GM18526 (cell line): ENCODE measurements around the gene CDH4.

ENCODE experiments used
- POLR2A ChIP-seq: IDR thresholded peaks from 3 replicates; pipeline ENCODE4 v1.6.1; 2011; ENCODE audit not compliant: insufficient read length; ENCODE audit errors: extremely low read depth

CDH4 gene

GRCh38 chr20:61718361-61719005 lies 466.4 kb downstream of the CDH4 start:
- no peak for TF ChIP-seq POLR2A

- no peak for TF ChIP-seq POLR2A
These were observed 467.8 kb downstream of the CDH4 start for GRCh38 chr20:61719691-61720347.

- TF ChIP-seq POLR2A = no peak
These were observed 468.3 kb downstream of the CDH4 start for GRCh38 chr20:61720348-61720696.

GRCh38 chr20:61722146-61722678 lies 470.2 kb downstream of the CDH4 start:
- TF ChIP-seq POLR2A = no peak

GRCh38 chr20:61723529-61724257 lies 471.6 kb downstream of the CDH4 start:
- TF ChIP-seq POLR2A = no peak

- no peak for TF ChIP-seq POLR2A
These were observed 472.3 kb downstream of the CDH4 start for GRCh38 chr20:61724376-61724775.

- TF ChIP-seq POLR2A = no peak
These were observed 473.1 kb downstream of the CDH4 start for GRCh38 chr20:61725145-61725544.

- no peak for TF ChIP-seq POLR2A
These were observed 473.9 kb downstream of the CDH4 start for GRCh38 chr20:61725966-61726365.

GRCh38 chr20:61726979-61727378 lies 474.9 kb downstream of the CDH4 start:
- no peak for TF ChIP-seq POLR2A

- no peak for TF ChIP-seq POLR2A
These were observed 475.7 kb downstream of the CDH4 start for GRCh38 chr20:61727761-61728160.

GRCh38 chr20:61728326-61728725 lies 476.3 kb downstream of the CDH4 start:
- TF ChIP-seq POLR2A = no peak

GRCh38 chr20:61728786-61729770 lies 477.0 kb downstream of the CDH4 start:
- no peak for TF ChIP-seq POLR2A

- no peak for TF ChIP-seq POLR2A
These were observed 478.7 kb downstream of the CDH4 start for GRCh38 chr20:61730631-61731362.
